ENCODE measurements around the gene EHMT2. TPM values are rescaled to one million over a fixed set of nuclear protein-coding genes. Genes with fewer than 3 reads are reported as not detected.

The EHMT2 gene
- total RNA-seq, 6 experiments from 2014 or later, result 43.4 to 47.4 (median 45.9) TPM

- Mint-ChIP-seq H3K4me1 (ENCODE audit: low read depth) (peaks cover 8% of the 10 kb centered on the region), H3K4me3 (no peak overlapping the region), H3K36me3 (ENCODE audit: low read depth) (peaks cover 29% of the 10 kb centered on the region), H3K27ac (no peak overlapping the region), H3K9me3 (no peaks in the 10 kb centered on the region), H3K27me3 (ENCODE audit: insufficient read depth) (no peaks in the 10 kb centered on the region; the same call in 1 of the 2 replicates)
- no peak for TF ChIP-seq CTCF (IDR thresholded peaks at IDR 0.05)
- DNase-seq, result no peak
These were observed 12.9 kb downstream of the EHMT2 start for GRCh38 chr6:31884528-31885035.

GRCh38 chr6:31883676-31884075 is 13.8 kb downstream of the EHMT2 start:
- H3K9me3 Mint-ChIP-seq, result no peaks in the 10 kb centered on the region
- no peaks in the 10 kb centered on the region; the same call in 1 of the 2 replicates for H3K27me3 Mint-ChIP-seq (ENCODE audit: insufficient read depth)
- peaks cover 30% of the 10 kb centered on the region for H3K36me3 Mint-ChIP-seq (ENCODE audit: low read depth)
- H3K4me1 Mint-ChIP-seq (ENCODE audit: low read depth), result peaks cover 8% of the 10 kb centered on the region
- DNase-seq, result no peak
- no peak for TF ChIP-seq CTCF (IDR thresholded peaks at IDR 0.05)
- H3K27ac Mint-ChIP-seq, result no peak overlapping the region
- H3K4me3 Mint-ChIP-seq, result no peak overlapping the region

GRCh38 chr6:31882344-31882743 is 15.2 kb downstream of the EHMT2 start:
- Mint-ChIP-seq H3K36me3 (ENCODE audit: low read depth) (peaks cover 30% of the 10 kb centered on the region), H3K27me3 (ENCODE audit: insufficient read depth) (no peaks in the 10 kb centered on the region; the same call in 1 of the 2 replicates)

GRCh38 chr6:31881136-31881859 is 16.2 kb downstream of the EHMT2 start:
- H3K4me3 Mint-ChIP-seq, result no peak overlapping the region
- no peak overlapping the region for H3K27ac Mint-ChIP-seq
- DNase-seq, result no peak
- H3K36me3 Mint-ChIP-seq (ENCODE audit: low read depth), result peaks cover 29% of the 10 kb centered on the region
- H3K4me1 Mint-ChIP-seq (ENCODE audit: low read depth), result peaks cover 8% of the 10 kb centered on the region
- TF ChIP-seq CTCF (IDR thresholded peaks at IDR 0.05), result no peak
- H3K9me3 Mint-ChIP-seq, result no peaks in the 10 kb centered on the region
- H3K27me3 Mint-ChIP-seq (ENCODE audit: insufficient read depth), result no peaks in the 10 kb centered on the region; the same call in 1 of the 2 replicates

More at GRCh38 chr6:31882344-31882743, 15.2 kb downstream of the EHMT2 start:
- no peak for DNase-seq
- TF ChIP-seq CTCF (IDR thresholded peaks at IDR 0.05), result no peak
- Mint-ChIP-seq H3K9me3 (no peaks in the 10 kb centered on the region), H3K4me3 (no peak overlapping the region), H3K4me1 (ENCODE audit: low read depth) (peaks cover 8% of the 10 kb centered on the region), H3K27ac (no peak overlapping the region)

- Mint-ChIP-seq H3K27ac (no peak overlapping the region), H3K4me3 (no peak overlapping the region), H3K9me3 (no peaks in the 10 kb centered on the region), H3K27me3 (ENCODE audit: insufficient read depth) (no peaks in the 10 kb centered on the region; the same call in none of the 2 replicates), H3K36me3 (ENCODE audit: low read depth) (peaks cover 25% of the 10 kb centered on the region), H3K4me1 (ENCODE audit: low read depth) (peaks cover 12% of the 10 kb centered on the region)
- DNase-seq, result no peak
- no peak for TF ChIP-seq CTCF (IDR thresholded peaks at IDR 0.05)
These were observed 16.9 kb downstream of the EHMT2 start for GRCh38 chr6:31880616-31881015.
